ENCODE data around the gene BORCS5.

Gene BORCS5

GRCh38 chr12:12357719-12358461 lies 1.0 kb downstream of the BORCS5 start:
- intact Hi-C loops (cut with DNase I; ENCODE audit: low total_unique reads) = loop anchor here (5.0 kb wide), 1 partner anchor 204 kb away; the partner anchor contains the start of gene DUSP16
- Histone ChIP-seq H3K9me3 (no peaks in the 10 kb centered on the region), H3K4me3 (peak overlapping the region; percentile 76 to 80), H3K27me3 (no peaks in the 10 kb centered on the region), H3K27ac (peak overlapping the region; percentile 94 to 95), H3K36me3 (peaks cover 2 to 4% (median 2%) of the 10 kb centered on the region in 3 donors), H3K4me1 (peaks cover 0 to 22% (median 9%) of the 10 kb centered on the region in 4 donors)
- DNase-seq = no peak
- no peak for TF ChIP-seq CTCF (IDR thresholded peaks at IDR 0.05)

- Histone ChIP-seq H3K9me3 (no peaks in the 10 kb centered on the region), H3K4me1 (peaks cover 0 to 22% (median 9%) of the 10 kb centered on the region in 4 donors), H3K36me3 (peaks cover 5 to 9% (median 8%) of the 10 kb centered on the region in 3 donors), H3K27ac (peak overlapping the region; percentile 94 to 95), H3K27me3 (no peaks in the 10 kb centered on the region), H3K4me3 (peak overlapping the region; percentile 76 to 80)
- no peak for TF ChIP-seq CTCF (IDR thresholded peaks at IDR 0.05)
- no peak for DNase-seq
- intact Hi-C loops (cut with DNase I; ENCODE audit: low total_unique reads) = loop anchor here (5.0 kb wide), 1 partner anchor 204 kb away; the partner anchor contains the start of gene DUSP16
Measured at GRCh38 chr12:12358528-12358927, 1.6 kb downstream of the BORCS5 start.

- Histone ChIP-seq H3K36me3 (peaks cover 5 to 9% (median 8%) of the 10 kb centered on the region in 3 donors), H3K9me3 (no peaks in the 10 kb centered on the region), H3K27me3 (no peaks in the 10 kb centered on the region), H3K27ac (no peak overlapping the region), H3K4me1 (peaks cover 0 to 3% (median 0%) of the 10 kb centered on the region in 4 donors), H3K4me3 (no peak overlapping the region)
- no peak for DNase-seq
- intact Hi-C loops (cut with DNase I; ENCODE audit: low total_unique reads) = no loop called here
- no peak for TF ChIP-seq CTCF (IDR thresholded peaks at IDR 0.05)
Measured at GRCh38 chr12:12364787-12365445, 8.0 kb downstream of the BORCS5 start.

GRCh38 chr12:12365446-12365802 lies 8.5 kb downstream of the BORCS5 start:
- Histone ChIP-seq H3K27me3 (no peaks in the 10 kb centered on the region), H3K36me3 (peaks cover 5 to 9% (median 8%) of the 10 kb centered on the region in 3 donors), H3K9me3 (no peaks in the 10 kb centered on the region), H3K4me3 (no peak overlapping the region), H3K27ac (no peak overlapping the region), H3K4me1 (peaks cover 0 to 9% (median 0%) of the 10 kb centered on the region in 4 donors)
- intact Hi-C loops (cut with DNase I; ENCODE audit: low total_unique reads) = no loop called here
- TF ChIP-seq CTCF (IDR thresholded peaks at IDR 0.05) = no peak
- DNase-seq = no peak

GRCh38 chr12:12365931-12366431 lies 9.1 kb downstream of the BORCS5 start:
- Histone ChIP-seq H3K27ac (no peak overlapping the region), H3K27me3 (no peaks in the 10 kb centered on the region), H3K4me3 (no peak overlapping the region), H3K36me3 (peaks cover 5 to 9% (median 8%) of the 10 kb centered on the region in 3 donors), H3K4me1 (peaks cover 0 to 14% (median 0%) of the 10 kb centered on the region in 4 donors), H3K9me3 (no peaks in the 10 kb centered on the region)
- no peak for TF ChIP-seq CTCF (IDR thresholded peaks at IDR 0.05)
- DNase-seq = no peak
- intact Hi-C loops (cut with DNase I; ENCODE audit: low total_unique reads) = no loop called here

All from tibial artery (tissue), 4 donors.